ENCODE results near the gene NEURL1B. TPM values are rescaled to one million over a fixed set of nuclear protein-coding genes. Genes with fewer than 3 reads are reported as not detected.
A peak's percentile ranks its signal among the peaks of the same experiment; 100 is the strongest.

Gene NEURL1B
- total RNA-seq, 1 donor from 2014 or later = 6.1 TPM

DNA sequence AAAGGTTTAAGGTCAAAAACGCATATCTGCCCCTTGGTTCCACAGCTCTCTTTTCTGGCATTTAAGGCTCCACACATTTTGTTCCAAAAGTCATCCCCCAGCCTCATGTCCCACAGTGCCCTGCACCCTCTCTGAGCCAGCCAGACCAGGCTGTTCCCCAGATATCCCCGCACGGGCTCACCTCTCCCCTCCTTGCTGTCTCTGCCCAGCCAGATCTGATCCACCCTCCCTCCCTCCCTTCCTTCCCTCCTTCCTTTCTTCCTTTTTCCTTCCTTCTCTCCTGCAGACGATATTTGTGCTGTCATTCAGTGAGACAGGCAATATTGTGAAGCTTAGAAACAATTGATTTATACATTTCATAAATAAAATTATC, 92.9 kb downstream of the NEURL1B start:
- DNase-seq (ENCODE audit: low read depth, low spot score) = no peak
- Mint-ChIP-seq H3K27ac (ENCODE audit: unreplicated experiment) (no peak overlapping the region), H3K36me3 (ENCODE audit: low read depth) (no peaks in the 10 kb centered on the region), H3K9me3 (no peaks in the 10 kb centered on the region), H3K4me3 (no peak overlapping the region), H3K27me3 (ENCODE audit: low read depth) (no peaks in the 10 kb centered on the region), H3K4me1 (no peaks in the 10 kb centered on the region)
- no peak for TF ChIP-seq CTCF (conservative IDR thresholded peaks at IDR 0.05)

DNA sequence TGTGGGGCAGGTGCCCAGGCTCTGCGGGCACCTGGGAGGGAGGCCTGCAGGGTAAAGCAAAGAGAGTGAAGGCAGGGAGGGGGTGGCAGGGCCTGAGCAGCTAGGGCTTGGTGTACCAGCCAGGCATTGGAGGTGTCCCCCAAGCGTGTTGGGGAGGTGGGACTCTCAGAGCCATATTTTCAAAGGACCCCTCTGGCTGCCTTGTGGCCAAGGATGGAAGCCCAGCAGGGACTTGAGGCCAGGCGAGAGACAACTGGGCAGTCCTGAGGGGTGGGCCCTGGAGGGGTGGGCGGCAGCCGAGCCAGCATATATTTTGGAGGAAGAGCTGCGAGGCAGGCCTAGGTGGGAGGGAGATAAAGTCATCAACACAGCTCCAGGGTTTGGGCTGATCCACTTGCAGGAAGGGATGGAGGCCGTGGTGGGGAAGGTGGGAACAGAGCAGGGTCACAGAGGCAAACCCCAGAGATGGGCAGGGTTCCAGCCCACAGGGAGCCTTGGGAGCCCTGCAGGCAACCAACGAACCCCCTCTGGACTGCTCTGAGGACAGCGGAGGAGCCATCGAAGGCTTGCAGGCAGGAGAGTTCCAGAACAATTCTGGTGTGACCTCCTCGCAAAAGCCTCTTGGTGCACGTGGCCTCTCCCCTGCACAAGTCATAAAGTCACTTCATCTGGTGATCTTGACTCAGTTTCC, 94.2 kb downstream of the NEURL1B start:
- DNase-seq (ENCODE audit: low read depth, low spot score) = no peak
- TF ChIP-seq CTCF (conservative IDR thresholded peaks at IDR 0.05) = no peak
- Mint-ChIP-seq H3K9me3 (no peaks in the 10 kb centered on the region), H3K27ac (ENCODE audit: unreplicated experiment) (peak overlapping the region; percentile 68), H3K4me3 (no peak overlapping the region), H3K27me3 (ENCODE audit: low read depth) (no peaks in the 10 kb centered on the region), H3K4me1 (no peaks in the 10 kb centered on the region), H3K36me3 (ENCODE audit: low read depth) (no peaks in the 10 kb centered on the region)

DNA sequence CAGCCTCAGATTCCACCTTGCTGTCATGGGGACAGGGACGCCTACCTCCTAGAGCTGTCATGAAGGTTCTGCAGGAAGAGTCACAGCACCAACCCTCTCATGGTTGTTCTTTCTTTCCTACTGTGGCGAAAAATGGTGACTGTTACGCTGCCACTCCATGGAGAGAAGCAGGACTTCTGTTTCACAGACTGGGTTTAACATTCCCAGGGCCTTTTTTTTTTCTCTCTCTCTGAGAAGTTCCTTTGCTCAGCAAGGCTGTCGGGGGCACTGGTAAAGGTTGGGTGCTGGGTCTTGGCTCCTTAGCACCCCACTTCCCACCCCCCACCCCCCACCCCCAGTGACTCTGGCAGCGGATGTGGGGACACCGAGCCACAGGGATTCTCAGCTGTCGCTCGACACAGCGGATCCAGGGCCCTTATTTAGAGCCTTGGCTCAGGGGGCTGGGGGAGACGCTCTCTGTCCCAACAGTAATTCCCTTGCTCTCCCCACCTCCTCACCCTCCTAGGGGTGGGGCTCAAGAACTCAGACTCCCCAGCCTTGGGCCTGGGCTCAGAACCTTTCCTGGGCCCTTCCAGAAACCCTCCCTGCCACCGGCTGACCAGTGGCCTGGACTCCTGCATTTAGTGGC, 95.6 kb downstream of the NEURL1B start:
- no peaks in the 10 kb centered on the region for H3K4me1 Mint-ChIP-seq
- no peak overlapping the region for H3K4me3 Mint-ChIP-seq
- H3K27me3 Mint-ChIP-seq (ENCODE audit: low read depth) = no peaks in the 10 kb centered on the region
- no peak overlapping the region for H3K27ac Mint-ChIP-seq (ENCODE audit: unreplicated experiment)
- no peak for TF ChIP-seq CTCF (conservative IDR thresholded peaks at IDR 0.05)
- H3K36me3 Mint-ChIP-seq (ENCODE audit: low read depth) = no peaks in the 10 kb centered on the region
- no peak for DNase-seq (ENCODE audit: low read depth, low spot score)
- no peaks in the 10 kb centered on the region for H3K9me3 Mint-ChIP-seq

DNA sequence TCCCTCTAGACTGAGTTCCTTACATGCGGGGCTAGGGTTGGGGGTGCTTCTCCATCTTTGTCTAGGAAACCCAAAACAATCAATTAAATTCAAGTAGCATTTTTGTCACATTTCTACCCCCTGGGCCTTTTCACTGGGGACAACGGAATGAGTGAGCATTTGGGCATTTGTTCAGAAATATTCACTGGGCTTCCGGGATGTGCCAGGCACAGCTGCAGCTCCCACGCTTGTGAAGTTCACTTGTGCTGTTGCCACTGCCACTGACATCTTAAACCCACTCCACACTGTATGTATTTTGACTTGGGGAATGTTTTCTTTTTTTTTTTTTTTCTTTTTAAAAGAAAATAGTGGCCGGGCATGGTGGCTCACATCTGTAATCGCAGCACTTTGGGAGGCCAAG, 98.3 kb downstream of the NEURL1B start:
- no peaks in the 10 kb centered on the region for H3K27me3 Mint-ChIP-seq (ENCODE audit: low read depth)
- H3K4me3 Mint-ChIP-seq = no peak overlapping the region
- no peaks in the 10 kb centered on the region for H3K9me3 Mint-ChIP-seq
- no peak for DNase-seq (ENCODE audit: low read depth, low spot score)
- no peaks in the 10 kb centered on the region for H3K36me3 Mint-ChIP-seq (ENCODE audit: low read depth)
- H3K27ac Mint-ChIP-seq (ENCODE audit: unreplicated experiment) = no peak overlapping the region
- TF ChIP-seq CTCF (conservative IDR thresholded peaks at IDR 0.05) = no peak
- H3K4me1 Mint-ChIP-seq = no peaks in the 10 kb centered on the region

GRCh38 chr5:172740428-172741205, 99.6 kb downstream of the NEURL1B start:
- no peak overlapping the region for H3K4me3 Mint-ChIP-seq
- no peaks in the 10 kb centered on the region for H3K27me3 Mint-ChIP-seq (ENCODE audit: low read depth)
- no peak overlapping the region for H3K27ac Mint-ChIP-seq (ENCODE audit: unreplicated experiment)
- H3K36me3 Mint-ChIP-seq (ENCODE audit: low read depth) = no peaks in the 10 kb centered on the region
- TF ChIP-seq CTCF (conservative IDR thresholded peaks at IDR 0.05) = no peak
- H3K4me1 Mint-ChIP-seq = no peaks in the 10 kb centered on the region
- H3K9me3 Mint-ChIP-seq = no peaks in the 10 kb centered on the region
- DNase-seq (ENCODE audit: low read depth, low spot score) = no peak

Small RNAs within 50 kb of the gene (microRNA-seq; reads per million reads assigned to microRNA genes)
- 3.0 reads per million for gene MIR5003

Other genes with a start within 250 kb of the NEURL1B start
- gene SH3PXD2B, start 186.7 kb upstream of the NEURL1B start, total RNA-seq = 86.1 and 89.1 TPM in 2 replicates
- gene DUSP1, start 129.9 kb downstream of the NEURL1B start, total RNA-seq = 20.6 and 20.9 TPM in 2 replicates
- 106 and 108 TPM in 2 replicates for gene ERGIC1, start 193.0 kb downstream of the NEURL1B start, total RNA-seq